WTC11 (cell line): ENCODE results near the gene SGCA. TPM values are rescaled to one million over a fixed set of nuclear protein-coding genes. Genes with fewer than 3 reads are reported as not detected.

Source experiments
- AFF4 ChIP-seq: sonication (generic); formaldehyde crosslinking; IDR thresholded peaks from 2 replicates; pipeline ENCODE4 v1.8.1; 2023; ENCODE audit warnings: mild to moderate bottlenecking, missing genetic modification reagents, borderline replicate concordance
- AR ChIP-seq: fragments of 250-450 bp; sonication (Bioruptor Pico); IDR thresholded peaks from 2 replicates; pipeline ENCODE4 v1.9.0; 2021; ENCODE audit warnings: mild to moderate bottlenecking
- CREB1 ChIP-seq: sonication (generic); formaldehyde crosslinking; IDR thresholded peaks from 2 replicates; pipeline ENCODE4 v1.8.0; 2023; ENCODE audit warnings: mild to moderate bottlenecking, missing genetic modification reagents
- CREM ChIP-seq: sonication (generic); formaldehyde crosslinking; IDR thresholded peaks from 2 replicates; pipeline ENCODE4 v1.8.1; 2022; ENCODE audit warnings: mild to moderate bottlenecking, missing genetic modification reagents, moderate library complexity
- CTCF ChIP-seq: fragments of 200-600 bp; IDR thresholded peaks from 2 replicates; pipeline ENCODE4 v1.8.0; 2022; ENCODE audit warnings: antibody characterized with exemption
- E2F4 ChIP-seq: sonication (generic); formaldehyde crosslinking; IDR thresholded peaks from 2 replicates; pipeline ENCODE4 v1.8.1; 2022; ENCODE audit warnings: low read depth, mild to moderate bottlenecking, moderate library complexity, missing genetic modification reagents, borderline replicate concordance
- E2F5 ChIP-seq: sonication (generic); formaldehyde crosslinking; IDR thresholded peaks from 2 replicates; pipeline ENCODE4 v1.8.1; 2022; ENCODE audit warnings: mild to moderate bottlenecking, moderate library complexity, missing genetic modification reagents
- ELF4 ChIP-seq: sonication (generic); formaldehyde crosslinking; IDR thresholded peaks from 2 replicates; pipeline ENCODE4 v1.8.1; 2022; ENCODE audit warnings: low read depth, mild to moderate bottlenecking, moderate library complexity, missing genetic modification reagents
- FOXK1 ChIP-seq: sonication (generic); formaldehyde crosslinking; IDR thresholded peaks from 2 replicates; pipeline ENCODE4 v1.8.0; 2022; ENCODE audit warnings: mild to moderate bottlenecking, moderate library complexity, missing genetic modification reagents
- IRF2 ChIP-seq: sonication (generic); formaldehyde crosslinking; IDR thresholded peaks from 2 replicates; pipeline ENCODE4 v1.8.0; 2022; ENCODE audit warnings: low read depth, missing genetic modification reagents, borderline replicate concordance
- MAX ChIP-seq: sonication (generic); formaldehyde crosslinking; IDR thresholded peaks from 2 replicates; pipeline ENCODE4 v1.8.0; 2022; ENCODE audit warnings: mild to moderate bottlenecking, missing genetic modification reagents
- NFE2L1 ChIP-seq: sonication (generic); formaldehyde crosslinking; IDR thresholded peaks from 2 replicates; pipeline ENCODE4 v1.8.1; 2023; ENCODE audit warnings: missing genetic modification reagents
- RELA ChIP-seq: sonication (generic); formaldehyde crosslinking; IDR thresholded peaks from 2 replicates; pipeline ENCODE4 v1.8.1; 2022; ENCODE audit warnings: missing genetic modification reagents, mild to moderate bottlenecking, borderline replicate concordance
- SP1 ChIP-seq: sonication (generic); formaldehyde crosslinking; conservative IDR thresholded peaks from 2 replicates; pipeline ENCODE4 v1.8.1; 2022; ENCODE audit warnings: missing genetic modification reagents
- USF1 ChIP-seq: sonication (generic); formaldehyde crosslinking; IDR thresholded peaks from 2 replicates; pipeline ENCODE4 v1.8.0; 2022; ENCODE audit warnings: mild to moderate bottlenecking, missing genetic modification reagents
- ZBTB21 ChIP-seq: sonication (generic); formaldehyde crosslinking; IDR thresholded peaks from 2 replicates; pipeline ENCODE4 v1.8.1; 2023; ENCODE audit warnings: mild to moderate bottlenecking, missing genetic modification reagents, borderline replicate concordance
- ZNF121 ChIP-seq: sonication (generic); formaldehyde crosslinking; IDR thresholded peaks from 2 replicates; pipeline ENCODE4 v1.8.0; 2023; ENCODE audit warnings: missing genetic modification reagents
- ZNF317 ChIP-seq: sonication (generic); formaldehyde crosslinking; IDR thresholded peaks from 2 replicates; pipeline ENCODE4 v1.8.1; 2023; ENCODE audit warnings: low read depth, mild to moderate bottlenecking, moderate library complexity, missing genetic modification reagents, borderline replicate concordance
- ZNF423 ChIP-seq: fragments of 250-450 bp; sonication (Bioruptor Pico); IDR thresholded peaks from 2 replicates; pipeline ENCODE4 v2.1.2; 2022; ENCODE audit warnings: mild to moderate bottlenecking, moderate library complexity
- ZNF671 ChIP-seq: fragments of 250-450 bp; sonication (Bioruptor Pico); IDR thresholded peaks from 2 replicates; pipeline ENCODE4 v1.8.0; 2021; ENCODE audit warnings: mild to moderate bottlenecking
- total RNA-seq: library from RNA; stranded (reverse); gene quantifications from 3 replicates; pipeline ENCODE4 v1.2.3, GENCODE V29; 2021
- TF ChIP-seq, protein P1 (sequence below): sonication (generic); formaldehyde crosslinking; IDR thresholded peaks from 2 replicates; pipeline ENCODE4 v1.8.1; 2023; ENCODE audit warnings: mild to moderate bottlenecking, missing genetic modification reagents, moderate library complexity

Gene SGCA
- total RNA-seq, 1 experiment from 2014 or later: 1.0 TPM

GRCh38 chr17:50161023-50161910 lies 4.5 kb upstream of the SGCA start (continued):
- TF ChIP-seq E2F4 (CRISPR knock-in tag): no peak
- peak; percentile 39; the same call in 1 of the 2 replicates for TF ChIP-seq ZBTB21 (CRISPR knock-in tag)
- TF ChIP-seq AR: no peak
- no peak for TF ChIP-seq ZNF423 (CRISPR knock-in tag)
- no peak for TF ChIP-seq IRF2 (CRISPR knock-in tag)
- TF ChIP-seq USF1 (CRISPR knock-in tag): no peak
- TF ChIP-seq FOXK1: peak; percentile 91; the same call in 1 of the 2 replicates
- TF ChIP-seq NFE2L1 (CRISPR knock-in tag): peak; percentile 41; the same call in 1 of the 2 replicates
- 0 out of 2 replicates have a peak, but pooled peaks have one; percentile 79 for TF ChIP-seq CREB1
- peak; percentile 72 for TF ChIP-seq MAX (CRISPR knock-in tag)
- peak; percentile 89 for TF ChIP-seq SP1 (CRISPR knock-in tag)
- TF ChIP-seq ZNF671 (CRISPR knock-in tag): no peak
- peak; percentile 73; the same call in 1 of the 2 replicates for TF ChIP-seq CREM (CRISPR knock-in tag)
- no peak for TF ChIP-seq ZNF317 (CRISPR knock-in tag)
- TF ChIP-seq ELF4 (CRISPR knock-in tag): no peak
- no peak for TF ChIP-seq RELA (CRISPR knock-in tag)
- peak; percentile 98 for TF ChIP-seq ZNF121 (CRISPR knock-in tag)
- TF ChIP-seq AFF4 (CRISPR knock-in tag): 0 out of 2 replicates have a peak, but pooled peaks have one; percentile 68
- peak; percentile 93 for TF ChIP-seq E2F5 (CRISPR knock-in tag)
- TF ChIP-seq, protein P1, sequence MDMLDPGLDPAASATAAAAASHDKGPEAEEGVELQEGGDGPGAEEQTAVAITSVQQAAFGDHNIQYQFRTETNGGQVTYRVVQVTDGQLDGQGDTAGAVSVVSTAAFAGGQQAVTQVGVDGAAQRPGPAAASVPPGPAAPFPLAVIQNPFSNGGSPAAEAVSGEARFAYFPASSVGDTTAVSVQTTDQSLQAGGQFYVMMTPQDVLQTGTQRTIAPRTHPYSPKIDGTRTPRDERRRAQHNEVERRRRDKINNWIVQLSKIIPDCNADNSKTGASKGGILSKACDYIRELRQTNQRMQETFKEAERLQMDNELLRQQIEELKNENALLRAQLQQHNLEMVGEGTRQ (CRISPR knock-in tag): 0 out of 2 replicates have a peak, but pooled peaks have one; percentile 17
- TF ChIP-seq CTCF: peak; percentile 64
